ENCODE data around the gene PPP6R3.

PPP6R3 gene

GRCh38 chr11:68651985-68652682, 191.6 kb downstream of the PPP6R3 start:
- DNase-seq (ENCODE audit: low read depth), result no peak

GRCh38 chr11:68652683-68653156, 192.2 kb downstream of the PPP6R3 start:
- no peak for DNase-seq (ENCODE audit: low read depth)

GRCh38 chr11:68653486-68654430, 193.2 kb downstream of the PPP6R3 start:
- DNase-seq (ENCODE audit: low read depth), result no peak

- no peak for DNase-seq (ENCODE audit: low read depth)
Measured at GRCh38 chr11:68654978-68655377, 194.4 kb downstream of the PPP6R3 start.

- no peak for DNase-seq (ENCODE audit: low read depth)
Measured at GRCh38 chr11:68655406-68655805, 194.9 kb downstream of the PPP6R3 start.

- no peak for DNase-seq (ENCODE audit: low read depth)
Measured at GRCh38 chr11:68655806-68656205, 195.3 kb downstream of the PPP6R3 start.

- no peak for DNase-seq (ENCODE audit: low read depth)
Measured at GRCh38 chr11:68657021-68657780, 196.6 kb downstream of the PPP6R3 start.

- DNase-seq (ENCODE audit: low read depth), result no peak
Measured at GRCh38 chr11:68658097-68658496, 197.5 kb downstream of the PPP6R3 start.

- DNase-seq (ENCODE audit: low read depth), result no peak
Measured at GRCh38 chr11:68658661-68659060, 198.1 kb downstream of the PPP6R3 start.

GRCh38 chr11:68659158-68659921, 198.8 kb downstream of the PPP6R3 start:
- peak; percentile 7 for DNase-seq (ENCODE audit: low read depth)

- no peak for DNase-seq (ENCODE audit: low read depth)
Measured at GRCh38 chr11:68660066-68660810, 199.7 kb downstream of the PPP6R3 start.

GRCh38 chr11:68661014-68661413, 200.5 kb downstream of the PPP6R3 start:
- no peak for DNase-seq (ENCODE audit: low read depth)

GRCh38 chr11:68661697-68662603, 201.4 kb downstream of the PPP6R3 start:
- DNase-seq (ENCODE audit: low read depth), result no peak

- DNase-seq (ENCODE audit: low read depth), result no peak
Measured at GRCh38 chr11:68663482-68664010, 203.0 kb downstream of the PPP6R3 start.

- no peak for DNase-seq (ENCODE audit: low read depth)
Measured at GRCh38 chr11:68664141-68664540, 203.6 kb downstream of the PPP6R3 start.

- no peak for DNase-seq (ENCODE audit: low read depth)
Measured at GRCh38 chr11:68664906-68665305, 204.4 kb downstream of the PPP6R3 start.
